GM12892 (cell line): ENCODE data around the gene NF1.

ENCODE experiments used
- POLR2A ChIP-seq: IDR thresholded peaks from 2 replicates; pipeline ENCODE4 v1.6.1; 2011; ENCODE audit warnings: low read depth, low read length, control low read depth
- POLR2AphosphoS5 ChIP-seq: IDR thresholded peaks from 2 replicates; pipeline ENCODE4 v1.6.1; 2011; ENCODE audit warnings: low read depth, low read length, control low read depth
- TAF1 ChIP-seq: IDR thresholded peaks from 2 replicates; pipeline ENCODE4 v1.6.1; 2011; ENCODE audit warnings: low read depth, mild to moderate bottlenecking, control low read depth, low read length, borderline replicate concordance

GRCh38 chr17:31379597-31380205 is 284.9 kb downstream of the NF1 start:
- TF ChIP-seq POLR2A (no peak), POLR2AphosphoS5 (no peak), TAF1 (no peak)
